NB4 (cell line): ENCODE data around the gene CNTNAP4.

Experiments
- DNase-seq: peaks from one replicate; pipeline ENCODE4 v3.0.0; 2010; ENCODE audit warnings: low read depth
- H3K4me3 ChIP-seq: one replicate; pipeline ENCODE4 v1.5.1; 2011; ENCODE audit warnings: mild to moderate bottlenecking, low read depth, low read length, moderate library complexity
- MYC ChIP-seq: IDR thresholded peaks from 2 replicates; pipeline ENCODE4 v1.6.1; 2011; ENCODE audit warnings: low read depth, low read length
- POLR2A ChIP-seq: IDR thresholded peaks from 2 replicates; pipeline ENCODE4 v1.6.1; 2011; ENCODE audit warnings: mild to moderate bottlenecking; ENCODE audit not compliant: insufficient read length; ENCODE audit errors: extremely low read depth
- TF ChIP-seq, protein P1 (sequence below): IDR thresholded peaks from one replicate; pipeline ENCODE4 v1.5.1; 2012; ENCODE audit warnings: low read depth, low read length
- TF ChIP-seq, protein P2 (sequence below): IDR thresholded peaks from 2 replicates; pipeline ENCODE4 v1.6.1; 2011; ENCODE audit warnings: low read depth, low read length

Gene CNTNAP4

DNA sequence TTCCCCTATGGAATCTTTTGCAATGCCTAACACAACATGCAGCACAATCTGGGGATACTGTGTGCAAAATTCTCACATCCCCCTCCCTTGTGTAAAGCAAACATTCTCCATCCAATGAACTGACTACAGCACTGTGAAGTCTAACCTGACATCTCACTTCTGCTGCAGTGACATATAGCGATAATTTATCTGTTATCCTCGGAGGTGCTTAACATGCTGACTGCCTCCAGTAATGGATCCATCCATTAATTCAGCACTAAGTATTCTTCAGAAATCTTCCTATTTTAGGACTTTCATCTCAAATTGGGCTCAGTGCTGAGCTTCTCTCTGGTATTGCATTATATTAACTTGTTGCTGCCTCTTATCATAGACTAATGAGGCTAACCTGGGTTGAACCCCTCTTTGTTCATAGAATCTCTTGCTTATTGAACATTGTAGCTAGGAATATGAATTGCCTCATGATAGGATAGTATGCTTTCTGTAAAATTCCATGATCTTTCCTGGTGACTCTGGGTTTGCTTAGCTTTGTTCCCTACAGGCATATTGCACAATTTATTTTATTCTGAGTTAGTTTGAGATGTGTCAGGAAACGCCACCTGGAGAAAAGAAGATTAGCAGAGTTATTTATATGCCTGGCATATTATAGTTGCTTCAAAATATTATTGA is 187.9 kb downstream of the CNTNAP4 start:
- DNase-seq: no peak
- H3K4me3 ChIP-seq: no peak overlapping the region
- TF ChIP-seq, protein P1, sequence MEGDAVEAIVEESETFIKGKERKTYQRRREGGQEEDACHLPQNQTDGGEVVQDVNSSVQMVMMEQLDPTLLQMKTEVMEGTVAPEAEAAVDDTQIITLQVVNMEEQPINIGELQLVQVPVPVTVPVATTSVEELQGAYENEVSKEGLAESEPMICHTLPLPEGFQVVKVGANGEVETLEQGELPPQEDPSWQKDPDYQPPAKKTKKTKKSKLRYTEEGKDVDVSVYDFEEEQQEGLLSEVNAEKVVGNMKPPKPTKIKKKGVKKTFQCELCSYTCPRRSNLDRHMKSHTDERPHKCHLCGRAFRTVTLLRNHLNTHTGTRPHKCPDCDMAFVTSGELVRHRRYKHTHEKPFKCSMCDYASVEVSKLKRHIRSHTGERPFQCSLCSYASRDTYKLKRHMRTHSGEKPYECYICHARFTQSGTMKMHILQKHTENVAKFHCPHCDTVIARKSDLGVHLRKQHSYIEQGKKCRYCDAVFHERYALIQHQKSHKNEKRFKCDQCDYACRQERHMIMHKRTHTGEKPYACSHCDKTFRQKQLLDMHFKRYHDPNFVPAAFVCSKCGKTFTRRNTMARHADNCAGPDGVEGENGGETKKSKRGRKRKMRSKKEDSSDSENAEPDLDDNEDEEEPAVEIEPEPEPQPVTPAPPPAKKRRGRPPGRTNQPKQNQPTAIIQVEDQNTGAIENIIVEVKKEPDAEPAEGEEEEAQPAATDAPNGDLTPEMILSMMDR: no peak
- TF ChIP-seq POLR2A (no peak), MYC (no peak)
- TF ChIP-seq, protein P2, sequence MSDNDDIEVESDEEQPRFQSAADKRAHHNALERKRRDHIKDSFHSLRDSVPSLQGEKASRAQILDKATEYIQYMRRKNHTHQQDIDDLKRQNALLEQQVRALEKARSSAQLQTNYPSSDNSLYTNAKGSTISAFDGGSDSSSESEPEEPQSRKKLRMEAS: no peak

DNA sequence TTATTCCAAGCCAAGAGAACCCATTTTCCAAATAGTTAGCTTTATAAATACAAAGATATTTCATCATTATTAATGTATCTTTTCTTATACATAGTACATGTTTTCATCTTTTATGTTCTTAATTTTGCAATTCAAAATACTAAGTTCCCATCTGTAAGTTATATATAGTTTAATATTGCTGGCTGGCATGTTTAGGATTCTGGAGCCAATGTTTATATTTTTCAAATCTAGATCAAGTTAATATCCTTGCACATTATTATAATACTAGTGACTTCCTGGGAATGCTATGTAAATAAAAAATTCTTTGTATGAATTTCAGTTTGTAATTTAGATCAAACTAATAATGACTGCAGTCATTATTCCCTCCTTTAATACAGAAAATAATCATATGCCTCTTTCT is 189.7 kb downstream of the CNTNAP4 start:
- TF ChIP-seq, protein P1: no peak
- TF ChIP-seq, protein P2: no peak
- TF ChIP-seq MYC (no peak), POLR2A (no peak)
- DNase-seq: no peak
- no peak overlapping the region for H3K4me3 ChIP-seq

DNA sequence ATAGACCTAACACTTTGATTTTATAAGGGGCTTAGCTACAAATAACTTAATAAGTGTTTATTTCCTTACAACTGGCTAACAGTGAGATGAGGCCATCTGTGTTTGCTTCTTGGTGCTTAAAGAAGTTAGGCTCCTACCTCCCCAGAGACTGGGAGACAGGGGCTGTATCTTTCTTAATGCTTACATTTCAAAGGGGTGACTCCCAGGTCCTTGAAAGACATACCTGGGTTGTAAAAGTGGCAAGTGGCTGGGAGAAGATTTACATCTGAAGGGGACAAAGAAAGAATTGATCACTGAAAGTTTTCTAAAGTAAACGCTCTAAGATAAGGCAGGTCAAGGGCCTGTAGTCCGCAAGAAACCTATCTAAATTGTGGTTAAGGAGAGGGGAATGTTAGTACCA is 196.8 kb downstream of the CNTNAP4 start:
- no peak overlapping the region for H3K4me3 ChIP-seq
- no peak for DNase-seq
- TF ChIP-seq POLR2A (no peak), MYC (no peak)
- TF ChIP-seq, protein P2: no peak
- TF ChIP-seq, protein P1: no peak

DNA sequence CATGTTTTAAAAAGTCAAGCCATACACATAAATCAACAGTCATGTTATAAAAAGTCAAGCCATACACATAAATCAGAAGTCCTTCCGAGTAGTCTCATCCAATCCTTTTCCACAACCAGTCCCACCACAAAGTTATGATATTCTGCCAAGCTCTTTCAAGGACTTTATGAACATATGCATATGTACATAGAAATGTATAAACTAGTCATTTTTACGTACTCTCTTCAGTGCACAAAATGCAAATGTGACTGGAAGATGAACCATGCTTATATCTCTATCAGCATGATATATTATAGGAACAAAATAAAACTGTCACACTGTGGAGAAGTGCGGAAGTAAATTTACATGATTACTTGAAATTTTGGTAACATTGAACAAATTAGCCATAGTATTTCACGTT is 200.9 kb downstream of the CNTNAP4 start:
- no peak for TF ChIP-seq POLR2A
- TF ChIP-seq, protein P2: no peak
- TF ChIP-seq, protein P1: no peak
- TF ChIP-seq MYC: no peak
- H3K4me3 ChIP-seq: no peak overlapping the region
- no peak for DNase-seq

DNA sequence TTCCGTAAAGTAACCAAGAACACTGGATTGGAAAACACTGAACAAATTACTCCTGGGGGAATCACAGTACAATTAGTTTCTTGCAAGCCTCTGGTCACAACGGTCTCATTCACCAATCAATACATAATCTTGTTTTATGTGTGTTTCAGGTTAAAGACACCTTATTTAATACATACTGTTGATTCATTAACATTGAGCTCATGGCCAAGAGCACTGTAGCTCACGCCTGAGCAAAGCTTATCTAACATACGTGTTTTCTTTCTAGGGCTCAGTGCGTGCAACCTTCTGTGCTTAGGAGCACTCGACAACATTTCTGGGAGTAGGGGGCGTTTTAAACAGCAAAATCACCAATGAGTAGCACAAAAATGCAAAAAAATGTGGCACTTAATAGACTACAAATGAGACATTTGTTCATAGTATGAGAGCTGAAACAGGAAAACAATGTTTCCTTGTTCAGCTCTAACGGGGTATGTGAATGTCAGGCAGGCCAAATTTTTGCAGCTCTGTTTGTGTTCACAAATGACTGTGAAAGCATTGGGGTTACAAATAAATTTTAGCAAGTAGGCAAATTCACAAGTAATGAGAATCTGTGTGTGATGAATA is 206.2 kb downstream of the CNTNAP4 start:
- no peak overlapping the region for H3K4me3 ChIP-seq
- TF ChIP-seq POLR2A (no peak), MYC (no peak)
- TF ChIP-seq, protein P1: no peak
- TF ChIP-seq, protein P2: no peak
- no peak for DNase-seq
